HFF-Myc (cell line): Measurements from ENCODE around the gene KCNMA1.

Experiments
- DNase-seq: peaks from one replicate; pipeline ENCODE4 v3.0.0-alpha.2; 2011; ENCODE audit warnings: low read depth; ENCODE audit errors: extremely low read depth
- H3K4me3 ChIP-seq: replicated peaks from 2 replicates; pipeline ENCODE4 v1.5.1; 2011; ENCODE audit warnings: low read depth, mild to moderate bottlenecking, control low read depth, low read length
- CTCF ChIP-seq: IDR thresholded peaks from 2 replicates; pipeline ENCODE4 v1.5.1; 2012; ENCODE audit warnings: mild to moderate bottlenecking, low read depth, low read length, control low read depth; ENCODE audit errors: missing control alignments

The KCNMA1 gene

GRCh38 chr10:77571490-77571889, 66.1 kb downstream of the KCNMA1 start:
- no peak for DNase-seq
- no peak for TF ChIP-seq CTCF
- no peak overlapping the region for H3K4me3 ChIP-seq

GRCh38 chr10:77566914-77567566, 70.6 kb downstream of the KCNMA1 start:
- DNase-seq, result no peak
- no peak for TF ChIP-seq CTCF
- H3K4me3 ChIP-seq, result no peak overlapping the region

GRCh38 chr10:77566236-77566635, 71.4 kb downstream of the KCNMA1 start:
- DNase-seq, result no peak
- no peak overlapping the region for H3K4me3 ChIP-seq
- no peak for TF ChIP-seq CTCF

GRCh38 chr10:77565590-77566023, 72.0 kb downstream of the KCNMA1 start:
- no peak overlapping the region for H3K4me3 ChIP-seq
- DNase-seq, result no peak
- no peak for TF ChIP-seq CTCF

- H3K4me3 ChIP-seq, result no peak overlapping the region
- DNase-seq, result no peak
- TF ChIP-seq CTCF, result no peak
Measured at GRCh38 chr10:77564731-77565589, 72.6 kb downstream of the KCNMA1 start.

GRCh38 chr10:77563638-77564270, 73.9 kb downstream of the KCNMA1 start:
- DNase-seq, result no peak
- H3K4me3 ChIP-seq, result no peak overlapping the region
- no peak for TF ChIP-seq CTCF
